GM23338 (cell line): ENCODE measurements around the gene F7.

Experiments used
- EZH2 ChIP-seq: fragments of 200-600 bp; sonication (generic); IDR thresholded peaks from one replicate; pipeline ENCODE4 v1.8.0; 2017; ENCODE audit warnings: antibody characterized with exemption, mild to moderate bottlenecking, low read depth; ENCODE audit not compliant: unreplicated experiment
- POLR2AphosphoS5 ChIP-seq: IDR thresholded peaks from 2 replicates; pipeline ENCODE4 v1.6.1; 2016; ENCODE audit warnings: antibody characterized with exemption, low read depth
- STAT1 ChIP-seq: IDR thresholded peaks from one replicate; pipeline ENCODE4 v1.6.1; 2016; ENCODE audit warnings: antibody characterized with exemption; ENCODE audit not compliant: unreplicated experiment
- TF ChIP-seq, protein P1 (sequence below), 2 experiments: fragments of 200-600 bp in 1 of 2; sonication (generic) in 1 of 2; conservative IDR thresholded peaks; 2 replicates each; pipeline versions ENCODE4 v1.5.1 to v1.6.1; 2016 to 2017; ENCODE audit warnings: antibody characterized with exemption in 2 of 2, low read depth in 2 of 2, mild to moderate bottlenecking in 2 of 2, moderate library complexity in 1 of 2

DNA sequence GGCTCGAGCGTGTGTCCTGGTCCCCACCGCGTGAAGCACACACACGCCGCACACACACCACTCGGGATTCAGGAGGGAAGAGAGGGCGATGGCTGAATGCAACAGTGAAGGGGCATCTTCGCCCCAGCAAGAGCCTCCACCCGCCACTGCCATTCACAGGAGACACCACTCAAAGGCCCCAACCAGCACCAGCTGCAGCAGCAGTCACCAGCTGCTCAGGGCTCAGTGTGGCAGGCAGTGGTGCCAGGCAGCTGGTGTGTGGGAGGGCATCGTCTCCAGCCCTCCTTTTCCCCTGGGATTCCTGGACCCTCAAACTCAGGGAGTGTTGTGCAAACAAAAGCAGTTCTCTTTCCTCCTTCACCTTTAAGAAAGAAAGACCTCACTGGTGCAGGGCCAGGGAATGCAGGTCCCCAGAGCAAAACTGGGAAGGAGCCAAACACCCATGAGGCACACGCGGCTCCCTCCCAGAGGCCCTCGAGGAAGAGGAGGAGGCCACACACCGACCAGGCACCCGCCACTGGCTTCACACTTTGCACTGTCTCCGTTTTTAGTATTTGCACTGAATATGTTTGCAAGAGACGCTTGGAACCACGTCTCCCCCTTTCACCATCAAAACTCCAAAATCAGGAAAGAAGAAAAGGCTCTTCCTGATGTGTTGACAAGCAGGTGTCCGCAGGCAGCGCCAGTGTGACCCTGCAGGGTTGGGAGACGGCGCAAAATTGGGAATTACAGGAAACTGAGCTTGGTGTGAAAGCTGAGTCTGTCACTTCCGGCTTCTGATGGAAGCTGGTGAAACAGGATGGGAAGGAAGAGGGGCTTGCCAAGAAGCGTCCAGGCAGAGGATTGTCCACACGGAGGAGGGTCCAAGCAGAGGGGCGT is 26.4 kb upstream of the F7 start:
- TF ChIP-seq EZH2 = no peak
- no peak for TF ChIP-seq POLR2AphosphoS5
- TF ChIP-seq, protein P1, sequence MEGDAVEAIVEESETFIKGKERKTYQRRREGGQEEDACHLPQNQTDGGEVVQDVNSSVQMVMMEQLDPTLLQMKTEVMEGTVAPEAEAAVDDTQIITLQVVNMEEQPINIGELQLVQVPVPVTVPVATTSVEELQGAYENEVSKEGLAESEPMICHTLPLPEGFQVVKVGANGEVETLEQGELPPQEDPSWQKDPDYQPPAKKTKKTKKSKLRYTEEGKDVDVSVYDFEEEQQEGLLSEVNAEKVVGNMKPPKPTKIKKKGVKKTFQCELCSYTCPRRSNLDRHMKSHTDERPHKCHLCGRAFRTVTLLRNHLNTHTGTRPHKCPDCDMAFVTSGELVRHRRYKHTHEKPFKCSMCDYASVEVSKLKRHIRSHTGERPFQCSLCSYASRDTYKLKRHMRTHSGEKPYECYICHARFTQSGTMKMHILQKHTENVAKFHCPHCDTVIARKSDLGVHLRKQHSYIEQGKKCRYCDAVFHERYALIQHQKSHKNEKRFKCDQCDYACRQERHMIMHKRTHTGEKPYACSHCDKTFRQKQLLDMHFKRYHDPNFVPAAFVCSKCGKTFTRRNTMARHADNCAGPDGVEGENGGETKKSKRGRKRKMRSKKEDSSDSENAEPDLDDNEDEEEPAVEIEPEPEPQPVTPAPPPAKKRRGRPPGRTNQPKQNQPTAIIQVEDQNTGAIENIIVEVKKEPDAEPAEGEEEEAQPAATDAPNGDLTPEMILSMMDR (conservative IDR thresholded peaks at IDR 0.05; ENCODE audit: low read depth in 2 of 2) = no peak
- TF ChIP-seq STAT1 = no peak
